M059J (cell line): ENCODE results near the gene BANK1. TPM values are rescaled to one million over a fixed set of nuclear protein-coding genes. Genes with fewer than 3 reads are reported as not detected.
"Not testable (repeated sequence)": the region's sequence is repeated elsewhere in the genome, so short reads cannot be mapped to it uniquely, and the experiment has no call there.

ENCODE experiments used
- DNase-seq: peaks from one replicate; pipeline ENCODE4 v3.0.0-alpha.2; 2012; ENCODE audit warnings: low read depth
- total RNA-seq: library from RNA; depleted of rRNA; stranded (reverse); fragments of >200 nt; shearing (Covaris generic); gene quantifications from 2 replicates; pipeline ENCODE4 v1.2.3, GENCODE V29; 2014

Gene BANK1
- total RNA-seq, 1 experiment from 2014 or later: 0.52 TPM

DNA sequence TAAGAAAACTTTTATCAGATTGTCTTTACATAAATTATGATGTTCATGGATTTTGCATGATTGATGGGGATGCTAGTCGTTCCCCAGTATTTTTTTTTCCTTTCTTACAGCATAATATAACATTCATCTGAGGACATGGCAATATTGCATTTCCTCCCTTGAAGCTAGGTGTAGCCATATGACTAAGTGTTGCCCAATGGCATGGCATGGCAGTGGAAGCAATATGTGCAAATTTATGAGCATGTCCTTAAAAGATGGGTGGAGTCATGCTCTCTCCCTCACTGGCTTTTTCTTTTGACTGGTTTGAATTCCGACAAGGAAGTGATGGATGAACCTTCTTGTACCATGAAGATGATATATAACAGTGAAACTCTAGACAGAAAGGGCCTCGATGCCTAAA, 96.3 kb downstream of the BANK1 start:
- DNase-seq: no peak

- no peak for DNase-seq
Observed at GRCh38 chr4:101888472-101888871, 97.9 kb downstream of the BANK1 start.

DNA sequence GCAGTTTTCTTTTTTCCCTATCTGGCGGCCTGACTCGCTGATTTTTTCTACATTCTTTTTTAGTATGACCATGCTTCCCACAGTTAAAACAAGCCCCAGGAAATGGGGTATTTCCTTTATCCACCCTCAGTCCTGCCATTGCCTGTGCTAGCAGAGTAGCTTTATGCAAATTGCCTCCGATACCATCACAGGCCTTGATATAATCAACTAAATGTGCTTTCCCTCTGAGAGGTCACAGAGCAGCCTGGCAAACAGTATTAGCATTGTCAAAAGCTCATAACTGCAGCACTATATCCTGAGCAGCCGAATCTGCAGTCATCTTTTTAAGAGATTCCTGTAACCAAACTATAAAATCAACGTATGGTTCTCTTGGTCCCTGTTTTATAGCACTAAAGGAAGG, 115.0 kb downstream of the BANK1 start:
- not testable (repeated sequence) for DNase-seq

- no peak for DNase-seq
Observed at GRCh38 chr4:101910786-101911373, 120.3 kb downstream of the BANK1 start.

DNA sequence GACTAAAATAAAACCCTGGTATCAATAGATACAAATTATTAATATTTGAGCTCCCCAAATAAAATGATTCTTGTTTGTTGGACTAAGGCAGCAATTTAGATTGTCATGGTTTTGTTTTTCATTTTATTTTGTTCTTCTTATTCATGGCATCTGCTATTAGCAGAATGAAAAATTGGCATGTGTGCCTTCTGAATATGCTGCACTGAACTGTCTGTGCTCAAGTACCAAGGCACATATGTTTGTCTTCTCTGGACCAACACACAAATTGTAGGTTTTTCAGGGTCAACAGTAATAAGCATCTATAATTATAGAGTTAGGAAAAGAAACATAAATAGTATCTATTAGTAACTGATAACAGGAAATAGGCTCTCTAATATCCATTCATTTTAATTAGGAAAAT, 121.1 kb downstream of the BANK1 start:
- no peak for DNase-seq

DNA sequence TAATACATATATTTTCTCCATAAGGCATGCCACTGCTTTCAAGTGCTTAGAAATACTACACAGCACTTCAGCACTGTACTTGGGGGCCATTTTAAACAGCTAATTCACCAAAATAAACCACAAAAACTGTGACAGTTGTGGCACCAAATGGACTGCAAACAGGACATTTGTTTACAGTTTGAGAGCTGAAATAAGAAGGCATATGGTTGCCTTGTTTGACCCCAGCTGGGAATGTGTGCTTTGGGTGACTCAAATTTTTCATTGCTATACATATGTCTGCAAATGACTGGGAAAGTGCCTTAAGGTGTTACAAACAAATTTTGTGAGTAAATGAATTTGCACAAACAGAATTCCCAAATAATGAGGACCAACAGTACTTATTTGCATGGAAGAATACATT, 124.2 kb downstream of the BANK1 start:
- no peak for DNase-seq

DNA sequence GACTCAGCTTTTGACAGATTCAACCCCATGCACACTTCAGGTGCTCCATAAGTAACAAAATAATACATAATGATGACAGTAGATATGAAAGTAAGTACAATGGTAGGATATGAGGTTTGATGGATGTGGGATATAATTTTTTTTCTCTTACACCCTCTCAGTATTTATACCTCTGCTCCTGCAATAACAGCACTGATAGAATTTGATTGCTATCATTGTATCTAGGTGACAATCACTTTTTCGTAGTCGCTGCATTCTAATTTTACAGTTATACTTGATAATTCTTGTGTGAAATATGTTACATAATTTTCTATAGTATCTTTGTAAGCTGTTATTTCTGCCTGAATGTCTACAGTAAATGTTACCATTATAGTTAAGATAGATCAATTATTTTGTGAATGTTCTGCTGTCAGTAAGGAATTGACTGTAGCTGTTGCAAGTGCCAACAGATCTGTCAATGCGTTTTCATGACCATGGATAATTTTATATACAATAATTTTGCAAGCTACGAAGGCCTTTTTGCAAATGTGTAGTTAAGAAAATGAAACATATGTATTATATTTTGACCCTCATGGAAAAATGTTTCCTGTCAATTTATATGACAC, 128.9 kb downstream of the BANK1 start:
- no peak for DNase-seq

DNA sequence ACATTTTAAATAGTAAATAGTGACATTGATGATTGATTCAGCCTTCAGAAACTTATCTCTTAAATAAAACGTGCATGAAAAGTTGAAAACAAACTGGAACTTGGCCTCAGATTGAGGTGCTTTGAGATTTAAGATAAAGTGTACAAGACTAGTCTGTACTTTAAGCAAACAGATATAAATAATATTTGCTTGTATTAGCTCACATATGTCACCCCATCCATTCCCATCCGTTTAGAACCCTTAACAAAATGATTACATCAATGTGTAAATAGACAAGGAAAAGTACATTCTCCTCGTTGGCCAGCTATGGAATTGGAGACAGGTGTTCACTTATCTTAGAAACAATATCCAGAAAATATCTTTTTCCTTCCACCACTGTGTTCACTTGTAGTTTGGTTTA, 130.8 kb downstream of the BANK1 start:
- no peak for DNase-seq

DNA sequence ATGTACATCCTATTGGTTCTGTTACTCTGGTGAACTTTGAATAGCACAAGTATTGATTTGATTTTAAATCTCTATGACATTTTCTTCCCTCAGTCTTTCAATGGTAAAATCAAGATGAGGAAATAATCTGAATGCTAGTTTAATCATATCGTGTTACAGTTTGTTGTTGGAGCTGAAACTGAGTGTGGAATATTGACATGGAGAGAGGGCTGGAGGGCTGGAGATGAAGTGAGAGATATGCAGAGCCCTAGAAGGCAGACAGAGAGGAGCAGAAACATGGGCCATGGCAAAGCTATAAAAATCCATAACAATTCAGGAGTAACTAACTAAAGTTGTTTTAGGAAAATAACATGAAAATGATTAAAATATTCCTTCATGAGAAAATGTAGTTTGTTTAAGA, 141.1 kb downstream of the BANK1 start:
- no peak for DNase-seq

DNA sequence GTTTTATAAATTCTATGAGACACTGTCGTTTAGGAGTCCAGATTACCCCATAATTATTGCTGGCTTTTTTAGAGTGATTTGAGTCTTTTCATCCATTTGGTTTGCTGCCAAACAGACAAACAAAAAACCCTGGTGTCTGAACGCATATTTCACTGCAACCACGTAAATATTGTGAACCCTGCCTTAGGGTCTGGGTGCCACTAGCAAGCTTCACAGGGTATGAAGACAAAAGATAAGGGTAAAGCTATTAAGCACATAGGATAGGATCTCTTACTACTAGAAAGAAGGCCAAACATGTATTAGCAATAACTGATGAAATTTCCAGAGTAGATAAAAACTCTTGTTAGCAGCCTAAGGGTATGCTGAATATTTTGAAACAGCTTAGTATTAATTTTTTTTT, 143.3 kb downstream of the BANK1 start:
- DNase-seq: no peak

DNA sequence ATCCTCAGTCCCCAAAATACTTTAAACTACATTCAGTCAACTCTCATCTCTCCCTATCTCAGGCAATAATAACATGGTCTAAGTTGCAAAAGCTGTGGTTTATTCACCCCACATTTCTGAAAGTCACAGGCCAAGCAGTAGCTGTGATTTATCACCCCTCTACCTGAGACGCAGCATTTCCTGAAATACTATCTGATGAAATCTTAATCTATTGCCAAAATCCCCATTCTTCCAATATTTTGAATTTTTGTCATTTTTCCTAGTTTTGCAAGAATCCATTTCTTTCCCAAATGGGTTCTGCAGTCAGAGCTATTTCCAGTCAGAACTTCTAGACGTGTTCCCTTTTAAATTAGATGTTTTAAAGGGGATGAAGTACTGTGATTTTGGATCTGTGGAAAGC, 148.3 kb downstream of the BANK1 start:
- peak; percentile 1 for DNase-seq

- no peak for DNase-seq
Observed at GRCh38 chr4:101941816-101942358, 151.4 kb downstream of the BANK1 start.

DNA sequence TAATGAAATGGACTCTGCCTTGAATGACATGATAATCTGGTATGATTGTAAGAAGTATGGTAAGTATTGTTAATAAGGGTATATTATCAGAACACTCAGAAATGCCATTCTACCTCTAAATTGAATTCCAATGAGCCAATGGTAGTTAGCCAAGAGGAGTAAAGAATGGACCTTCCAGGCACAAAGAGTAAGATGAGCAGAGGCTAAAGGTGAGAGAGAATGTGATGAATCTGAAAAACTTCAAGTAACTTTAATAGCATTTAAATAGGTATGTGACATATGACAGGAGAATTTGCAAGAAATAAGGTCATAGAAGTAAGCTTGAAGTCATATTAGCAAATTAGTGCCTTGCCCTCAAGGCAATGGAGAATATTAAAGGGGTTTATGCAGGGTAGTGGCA, 152.4 kb downstream of the BANK1 start:
- DNase-seq: no peak

GRCh38 chr4:101944649-101945048, 154.1 kb downstream of the BANK1 start:
- peak; percentile 5 for DNase-seq

GRCh38 chr4:101948055-101948454, 157.5 kb downstream of the BANK1 start:
- no peak for DNase-seq

- no peak for DNase-seq
Observed at GRCh38 chr4:101948951-101949350, 158.4 kb downstream of the BANK1 start.

GRCh38 chr4:101950258-101950979, 159.9 kb downstream of the BANK1 start:
- no peak for DNase-seq

DNA sequence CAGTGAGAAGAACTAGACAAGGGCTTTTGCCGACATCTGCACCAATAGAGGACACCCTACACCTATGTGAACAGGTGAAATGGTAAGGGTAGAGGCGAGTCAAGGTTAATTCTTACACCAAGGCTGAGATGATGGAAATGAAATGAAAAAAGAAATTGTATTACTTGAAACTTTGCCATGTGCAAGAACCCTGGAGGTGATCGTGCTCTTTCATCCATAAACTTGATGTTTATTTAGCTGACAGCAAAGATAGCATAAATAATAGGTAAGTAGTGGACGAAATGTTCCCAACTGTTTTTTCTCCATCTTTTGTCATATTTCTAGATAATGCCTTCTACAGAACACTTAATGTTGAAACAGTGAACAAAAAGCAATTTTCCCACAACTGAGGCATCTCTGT, 162.5 kb downstream of the BANK1 start:
- DNase-seq: no peak

- peak; percentile 79 for DNase-seq
Observed at GRCh38 chr4:101953949-101954348, 163.4 kb downstream of the BANK1 start.

GRCh38 chr4:101954351-101954750, 163.8 kb downstream of the BANK1 start:
- no peak for DNase-seq

DNA sequence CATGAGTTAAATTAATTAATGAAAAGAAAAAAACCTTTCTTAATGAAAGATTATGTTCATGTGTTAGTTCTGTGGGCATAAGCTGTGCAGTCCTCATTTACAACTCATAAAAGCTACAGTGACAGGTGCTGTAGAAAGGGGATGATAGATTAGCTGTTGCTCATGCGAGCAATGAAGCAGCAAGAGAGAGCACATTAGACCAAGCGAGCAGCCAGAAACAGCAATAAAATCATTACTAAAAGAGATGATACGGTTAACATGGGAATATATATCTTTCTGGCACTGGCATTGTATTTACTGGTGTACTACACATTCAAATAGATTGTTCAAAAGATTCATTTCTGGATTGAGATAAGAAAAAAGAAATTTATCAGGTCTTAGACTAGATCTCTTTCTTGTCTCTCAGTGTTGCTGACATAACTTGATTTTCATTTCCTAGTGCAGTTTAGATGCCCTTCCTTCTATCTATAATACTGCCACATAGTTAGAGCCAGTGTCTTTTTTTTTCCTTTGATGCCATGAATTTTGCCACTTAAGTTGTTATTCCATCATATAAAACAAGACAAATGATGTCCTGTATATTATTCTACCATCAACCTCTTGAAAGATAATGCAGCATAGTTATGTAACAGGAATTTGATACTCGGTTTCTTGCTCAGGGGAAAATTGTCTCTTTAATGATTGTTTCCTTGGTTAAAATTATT, 164.6 kb downstream of the BANK1 start:
- DNase-seq: peak; percentile 18

- DNase-seq: no peak
Observed at GRCh38 chr4:101956068-101956825, 165.7 kb downstream of the BANK1 start.
